Measurements from ENCODE around the gene GPHN. TPM values are rescaled to one million over a fixed set of nuclear protein-coding genes. Genes with fewer than 3 reads are reported as not detected.

The GPHN gene
- polyA plus RNA-seq, 2 of the 4 experiments (the other 2 are of a cell fraction): 12.7 to 15.5 TPM

- Histone ChIP-seq H3K4me1 (no peaks in the 10 kb centered on the region), H3K4me3 (no peak overlapping the region), H3K9me3 (no peaks in the 10 kb centered on the region), H3K4me2 (no peak overlapping the region), H3K27ac (no peak overlapping the region)
- CTCF ChIA-PET: no interaction called here
- WGBS (ENCODE audit: missing lambda C conversion rate): 87% methylated on average over 2 of the region's 2 CpGs
- TF ChIP-seq ESRRA (IDR thresholded peaks at IDR 0.05; ENCODE audit: borderline replicate concordance, low read length) (no peak), MAZ (IDR thresholded peaks at IDR 0.05; ENCODE audit: borderline replicate concordance, low read depth, low read length) (no peak), MYC (IDR thresholded peaks at IDR 0.05; ENCODE audit: borderline replicate concordance, low read length) (no peak), RFX5 (IDR thresholded peaks at IDR 0.05) (no peak), PBX3 (IDR thresholded peaks at IDR 0.05) (no peak), ELK1 (IDR thresholded peaks at IDR 0.05; ENCODE audit: low read depth, low read length) (no peak), HOXB13 (CRISPR knock-in tag; IDR thresholded peaks at IDR 0.05; ENCODE audit: low read depth) (no peak), EP300 (IDR thresholded peaks at IDR 0.05) (no peak), RAD21 (conservative IDR thresholded peaks at IDR 0.05 in 1 of 2, IDR thresholded peaks at IDR 0.05 in 1 of 2) (no peak), RNF2 (IDR thresholded peaks at IDR 0.05; ENCODE audit: borderline replicate concordance, low read depth) (no peak), JUNB (IDR thresholded peaks at IDR 0.05) (no peak), RARB (CRISPR knock-in tag; IDR thresholded peaks at IDR 0.05) (no peak), CBX8 (IDR thresholded peaks at IDR 0.05) (no peak), EHF (CRISPR knock-in tag; IDR thresholded peaks at IDR 0.05) (no peak), NPAS2 (CRISPR knock-in tag; IDR thresholded peaks at IDR 0.05; ENCODE audit: borderline replicate concordance) (no peak), MAFK (IDR thresholded peaks at IDR 0.05; ENCODE audit: partially characterized antibody) (no peak), ZC3H11A (IDR thresholded peaks at IDR 0.05) (no peak), ZNF302 (CRISPR knock-in tag; IDR thresholded peaks at IDR 0.05) (no peak)
- TF ChIP-seq, protein P1, sequence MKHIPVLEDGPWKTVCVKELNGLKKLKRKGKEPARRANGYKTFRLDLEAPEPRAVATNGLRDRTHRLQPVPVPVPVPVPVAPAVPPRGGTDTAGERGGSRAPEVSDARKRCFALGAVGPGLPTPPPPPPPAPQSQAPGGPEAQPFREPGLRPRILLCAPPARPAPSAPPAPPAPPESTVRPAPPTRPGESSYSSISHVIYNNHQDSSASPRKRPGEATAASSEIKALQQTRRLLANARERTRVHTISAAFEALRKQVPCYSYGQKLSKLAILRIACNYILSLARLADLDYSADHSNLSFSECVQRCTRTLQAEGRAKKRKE (CRISPR knock-in tag; IDR thresholded peaks at IDR 0.05; ENCODE audit: low read depth): no peak
- TF ChIP-seq, protein P2, sequence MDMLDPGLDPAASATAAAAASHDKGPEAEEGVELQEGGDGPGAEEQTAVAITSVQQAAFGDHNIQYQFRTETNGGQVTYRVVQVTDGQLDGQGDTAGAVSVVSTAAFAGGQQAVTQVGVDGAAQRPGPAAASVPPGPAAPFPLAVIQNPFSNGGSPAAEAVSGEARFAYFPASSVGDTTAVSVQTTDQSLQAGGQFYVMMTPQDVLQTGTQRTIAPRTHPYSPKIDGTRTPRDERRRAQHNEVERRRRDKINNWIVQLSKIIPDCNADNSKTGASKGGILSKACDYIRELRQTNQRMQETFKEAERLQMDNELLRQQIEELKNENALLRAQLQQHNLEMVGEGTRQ (IDR thresholded peaks at IDR 0.05): no peak
- no peak for FAIRE-seq
- DNase-seq (ENCODE audit: low read depth in 1 of 2, low spot score in 1 of 2): no peak
- no peak for ATAC-seq
- POLR2A ChIA-PET: no interaction called here
Observed at GRCh38 chr14:66815687-66816086, 307.7 kb downstream of the GPHN start.

- no peak overlapping the region for H3K4me2 ChIP-seq
- POLR2A ChIA-PET: no interaction called here
- no peaks in the 10 kb centered on the region for H3K9me3 ChIP-seq
- DNase-seq (ENCODE audit: low read depth in 1 of 2, low spot score in 1 of 2) (no peak), ATAC-seq (no peak), FAIRE-seq (no peak)
- WGBS (ENCODE audit: missing lambda C conversion rate): 61% methylated on average over 2 of the region's 2 CpGs
- H3K4me3 ChIP-seq: no peak overlapping the region
- H3K4me1 ChIP-seq: no peaks in the 10 kb centered on the region
- CTCF ChIA-PET: no interaction called here
- H3K27ac ChIP-seq: no peak overlapping the region
- TF ChIP-seq EHF (CRISPR knock-in tag; IDR thresholded peaks at IDR 0.05) (no peak), TP53 (CRISPR knock-in tag; IDR thresholded peaks at IDR 0.05) (no peak), GATA3 (IDR thresholded peaks at IDR 0.05; ENCODE audit: borderline replicate concordance) (no peak), RAD21 (conservative IDR thresholded peaks at IDR 0.05 in 1 of 2, IDR thresholded peaks at IDR 0.05 in 1 of 2) (no peak), HDAC2 (IDR thresholded peaks at IDR 0.05) (no peak), ZNF302 (CRISPR knock-in tag; IDR thresholded peaks at IDR 0.05) (no peak), RFX5 (IDR thresholded peaks at IDR 0.05) (no peak), CTCF (IDR thresholded peaks at IDR 0.05) (no peak), NFE2L2 (conservative IDR thresholded peaks at IDR 0.05; ENCODE audit: low read length) (no peak), HEYL (CRISPR knock-in tag; IDR thresholded peaks at IDR 0.05) (no peak), BHLHE40 (IDR thresholded peaks at IDR 0.05; ENCODE audit: low read depth, low read length) (no peak), FOXS1 (CRISPR knock-in tag; IDR thresholded peaks at IDR 0.05) (no peak), JUN (IDR thresholded peaks at IDR 0.05) (no peak)
- TF ChIP-seq, protein P3, sequence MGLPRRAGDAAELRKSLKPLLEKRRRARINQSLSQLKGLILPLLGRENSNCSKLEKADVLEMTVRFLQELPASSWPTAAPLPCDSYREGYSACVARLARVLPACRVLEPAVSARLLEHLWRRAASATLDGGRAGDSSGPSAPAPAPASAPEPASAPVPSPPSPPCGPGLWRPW (IDR thresholded peaks at IDR 0.05): no peak
Observed at GRCh38 chr14:66824251-66824650, 316.3 kb downstream of the GPHN start.

Measured in A549 (cell line).